ENCODE data around the gene PGM2. TPM values are rescaled to one million over a fixed set of nuclear protein-coding genes. Genes with fewer than 3 reads are reported as not detected.
"Not testable (repeated sequence)": the region's sequence is repeated elsewhere in the genome, so short reads cannot be mapped to it uniquely, and the experiment has no call there.

The PGM2 gene
- total and polyA plus RNA-seq, 4 donors: 4.0 to 11.9 (median 7.9) TPM

- Histone ChIP-seq H3K36me3 (ENCODE audit: control insufficient read depth in 4 of 4, insufficient read depth in 3 of 4, low read depth in 1 of 4, low read length in 3 of 4) (no peaks in the 10 kb centered on the region), H3K4me3 (ENCODE audit: low read depth in 1 of 3, low read length in 3 of 3) (no peak overlapping the region), H3K27me3 (ENCODE audit: control insufficient read depth in 4 of 4, insufficient read depth in 4 of 4, low read length in 3 of 4) (no peaks in the 10 kb centered on the region), H3K9ac (ENCODE audit: low read depth in 1 of 2, low read length in 2 of 2) (no peak overlapping the region), H3K4me1 (ENCODE audit: control insufficient read depth in 4 of 4, insufficient read depth in 4 of 4, low read length in 3 of 4) (peaks cover 0 to 31% (median 20%) of the 10 kb centered on the region in 4 donors), H3K27ac (ENCODE audit: low read depth in 1 of 2, low read length in 2 of 2) (peak overlapping the region in 1 of 2 donors; percentile 57), H3K9me3 (ENCODE audit: control insufficient read depth in 4 of 4, low read length in 3 of 4) (no peaks in the 10 kb centered on the region)
- no peak for TF ChIP-seq FOXA1 (IDR thresholded peaks at IDR 0.05)
- TF ChIP-seq EGR1 (IDR thresholded peaks at IDR 0.05; ENCODE audit: low read depth in 2 of 2): no peak
- TF ChIP-seq ZBTB33 (IDR thresholded peaks at IDR 0.05): no peak
- no peak for TF ChIP-seq CTCF (IDR thresholded peaks at IDR 0.05; ENCODE audit: low read depth, low read length, missing input control)
- no peak for TF ChIP-seq JUND (IDR thresholded peaks at IDR 0.05)
- no peak for TF ChIP-seq HNF4G (IDR thresholded peaks at IDR 0.05)
- TF ChIP-seq SP1 (IDR thresholded peaks at IDR 0.05): no peak
- no peak for TF ChIP-seq MAX (IDR thresholded peaks at IDR 0.05)
- no peak for TF ChIP-seq RXRA (IDR thresholded peaks at IDR 0.05)
- no peak for DNase-seq (ENCODE audit: low spot score)
- WGBS: 51% methylated on average over 5 of the region's 5 CpGs
These were observed 7.7 kb upstream of the PGM2 start for GRCh38 chr4:37818752-37819151.

GRCh38 chr4:37820458-37820857 is 6.0 kb upstream of the PGM2 start:
- not testable (repeated sequence) for H3K27ac ChIP-seq (ENCODE audit: low read depth in 1 of 2, low read length in 2 of 2); H3K36me3 ChIP-seq (ENCODE audit: control insufficient read depth in 4 of 4, insufficient read depth in 3 of 4, low read depth in 1 of 4, low read length in 3 of 4); H3K9ac ChIP-seq (ENCODE audit: low read depth in 1 of 2, low read length in 2 of 2); H3K4me3 ChIP-seq (ENCODE audit: low read depth in 1 of 3, low read length in 3 of 3); H3K9me3 ChIP-seq (ENCODE audit: control insufficient read depth in 4 of 4, low read length in 3 of 4); H3K27me3 ChIP-seq (ENCODE audit: control insufficient read depth in 4 of 4, insufficient read depth in 4 of 4, low read length in 3 of 4); DNase-seq (ENCODE audit: low spot score)
- WGBS: 97% methylated on average over 24 of the region's 28 CpGs
- peaks cover 0 to 35% (median 21%) of the 10 kb centered on the region in 4 donors for H3K4me1 ChIP-seq (ENCODE audit: control insufficient read depth in 4 of 4, insufficient read depth in 4 of 4, low read length in 3 of 4)

- 16% methylated on average over 4 of the region's 4 CpGs for WGBS
- DNase-seq (ENCODE audit: low spot score): no peak
- no peaks in the 10 kb centered on the region for H3K9me3 ChIP-seq (ENCODE audit: control insufficient read depth in 4 of 4, low read length in 3 of 4)
- peak; percentile 44 for TF ChIP-seq NR2F2 (IDR thresholded peaks at IDR 0.05)
- TF ChIP-seq EGR1 (IDR thresholded peaks at IDR 0.05; ENCODE audit: low read depth in 2 of 2): no peak
- peak; percentile 20 for TF ChIP-seq ATF3 (IDR thresholded peaks at IDR 0.05)
- peak; percentile 93 to 95 for TF ChIP-seq RXRA (IDR thresholded peaks at IDR 0.05)
- no peak for TF ChIP-seq TAF1 (conservative IDR thresholded peaks at IDR 0.05)
- peak; percentile 35 for TF ChIP-seq ZBTB33 (IDR thresholded peaks at IDR 0.05)
- no peak for TF ChIP-seq HNF4G (IDR thresholded peaks at IDR 0.05)
- peak; percentile 85 for TF ChIP-seq SP1 (IDR thresholded peaks at IDR 0.05)
- TF ChIP-seq FOXA2 (IDR thresholded peaks at IDR 0.05): peak; percentile 70
- peak; percentile 85 for TF ChIP-seq FOXA1 (IDR thresholded peaks at IDR 0.05)
- no peak for TF ChIP-seq CTCF (IDR thresholded peaks at IDR 0.05; ENCODE audit: low read depth, low read length, missing input control)
- peak; percentile 74 for TF ChIP-seq YY1 (IDR thresholded peaks at IDR 0.05)
- peak; percentile 66 for TF ChIP-seq MAX (IDR thresholded peaks at IDR 0.05)
- TF ChIP-seq RAD21 (IDR thresholded peaks at IDR 0.05): peak; percentile 27 to 44
- TF ChIP-seq JUND (IDR thresholded peaks at IDR 0.05): peak; percentile 59 to 77
- TF ChIP-seq HNF4A (conservative IDR thresholded peaks at IDR 0.05): peak; percentile 54 to 72
- TF ChIP-seq GABPA (IDR thresholded peaks at IDR 0.05 in 1 of 2, conservative IDR thresholded peaks at IDR 0.05 in 1 of 2): no peak
These were observed 4.4 kb upstream of the PGM2 start for GRCh38 chr4:37821953-37822605.

More at GRCh38 chr4:37821953-37822605, 4.4 kb upstream of the PGM2 start:
- peaks cover 0 to 37% (median 19%) of the 10 kb centered on the region in 4 donors for H3K4me1 ChIP-seq (ENCODE audit: control insufficient read depth in 4 of 4, insufficient read depth in 4 of 4, low read length in 3 of 4)
- no peaks in the 10 kb centered on the region for H3K27me3 ChIP-seq (ENCODE audit: control insufficient read depth in 4 of 4, insufficient read depth in 4 of 4, low read length in 3 of 4)
- no peaks in the 10 kb centered on the region for H3K36me3 ChIP-seq (ENCODE audit: control insufficient read depth in 4 of 4, insufficient read depth in 3 of 4, low read depth in 1 of 4, low read length in 3 of 4)
- H3K27ac ChIP-seq (ENCODE audit: low read depth in 1 of 2, low read length in 2 of 2): peak overlapping the region; percentile 42 to 86
- H3K9ac ChIP-seq (ENCODE audit: low read depth in 1 of 2, low read length in 2 of 2): peak overlapping the region in 1 of 2 donors; percentile 32
- H3K4me3 ChIP-seq (ENCODE audit: low read depth in 1 of 3, low read length in 3 of 3): no peak overlapping the region

Data from liver (tissue), 9 donors.